GM19193 (cell line): Measurements from ENCODE around the gene GRM8.

Source experiments
- POLR2A ChIP-seq: IDR thresholded peaks from 4 replicates; pipeline ENCODE4 v1.6.1; 2011; ENCODE audit not compliant: insufficient read depth, insufficient read length; ENCODE audit errors: extremely low read depth

Gene GRM8

DNA sequence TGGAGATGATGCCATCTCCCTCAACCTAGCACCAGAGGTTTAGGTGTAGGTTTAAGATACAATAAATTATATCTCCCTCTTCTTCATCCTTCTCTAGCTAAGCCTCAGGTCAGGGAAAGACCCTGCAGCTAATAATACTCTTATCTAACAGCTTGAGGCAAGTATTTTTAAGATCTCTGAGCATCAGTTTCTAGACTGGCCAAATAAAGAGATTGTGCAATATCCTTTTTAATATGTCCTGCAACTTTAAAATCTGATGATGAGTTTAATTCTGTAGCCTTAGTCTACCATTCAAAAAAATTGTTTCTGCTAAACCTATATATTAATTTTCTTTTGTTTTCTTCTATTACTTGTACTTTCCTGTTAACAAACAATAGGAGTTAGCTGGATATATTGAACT is 850.8 kb downstream of the GRM8 start:
- no peak for TF ChIP-seq POLR2A

- no peak for TF ChIP-seq POLR2A
Measured at GRCh38 chr7:126398851-126399529, 853.8 kb downstream of the GRM8 start.

DNA sequence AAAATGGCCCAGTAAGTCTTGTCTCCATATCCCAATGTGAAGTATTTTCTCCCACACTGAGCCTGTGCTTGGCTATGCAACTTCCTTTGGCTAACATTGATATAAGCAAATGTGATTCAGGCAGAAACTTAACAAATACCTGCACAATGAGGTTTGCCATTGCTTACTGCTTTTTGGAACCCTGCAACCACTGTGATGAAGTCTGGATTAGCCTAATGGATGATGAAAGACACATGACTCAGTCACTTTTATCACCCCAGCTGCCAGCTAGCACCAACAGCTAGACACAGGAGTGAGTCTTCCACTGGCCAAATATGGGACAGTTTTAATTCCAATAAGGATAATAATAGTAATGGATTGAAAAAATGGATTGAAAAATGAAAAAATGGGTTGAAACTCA is 854.5 kb downstream of the GRM8 start:
- no peak for TF ChIP-seq POLR2A

DNA sequence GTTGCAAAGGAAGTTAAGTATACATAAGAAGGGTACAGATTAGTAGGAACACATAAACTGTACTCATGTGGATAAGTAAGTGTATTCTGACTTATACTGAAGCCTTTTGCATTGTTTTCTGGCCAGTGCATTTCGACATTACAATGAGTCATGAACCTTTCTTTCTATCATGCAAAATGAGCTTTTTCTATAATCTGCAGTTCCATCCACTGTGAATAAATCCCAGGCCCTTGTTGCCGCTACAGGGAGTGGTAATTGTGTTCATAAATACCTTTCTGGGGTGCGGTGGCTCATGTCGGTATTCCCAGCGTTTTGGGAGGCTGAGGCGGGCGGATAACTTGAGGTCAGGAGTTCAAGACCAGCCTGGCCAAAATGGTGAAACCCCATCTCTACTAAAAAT is 858.3 kb downstream of the GRM8 start:
- no peak for TF ChIP-seq POLR2A
